ENCODE measurements around the gene LRRC32.
A peak's percentile ranks its signal among the peaks of the same experiment; 100 is the strongest.

Gene LRRC32, protein sequence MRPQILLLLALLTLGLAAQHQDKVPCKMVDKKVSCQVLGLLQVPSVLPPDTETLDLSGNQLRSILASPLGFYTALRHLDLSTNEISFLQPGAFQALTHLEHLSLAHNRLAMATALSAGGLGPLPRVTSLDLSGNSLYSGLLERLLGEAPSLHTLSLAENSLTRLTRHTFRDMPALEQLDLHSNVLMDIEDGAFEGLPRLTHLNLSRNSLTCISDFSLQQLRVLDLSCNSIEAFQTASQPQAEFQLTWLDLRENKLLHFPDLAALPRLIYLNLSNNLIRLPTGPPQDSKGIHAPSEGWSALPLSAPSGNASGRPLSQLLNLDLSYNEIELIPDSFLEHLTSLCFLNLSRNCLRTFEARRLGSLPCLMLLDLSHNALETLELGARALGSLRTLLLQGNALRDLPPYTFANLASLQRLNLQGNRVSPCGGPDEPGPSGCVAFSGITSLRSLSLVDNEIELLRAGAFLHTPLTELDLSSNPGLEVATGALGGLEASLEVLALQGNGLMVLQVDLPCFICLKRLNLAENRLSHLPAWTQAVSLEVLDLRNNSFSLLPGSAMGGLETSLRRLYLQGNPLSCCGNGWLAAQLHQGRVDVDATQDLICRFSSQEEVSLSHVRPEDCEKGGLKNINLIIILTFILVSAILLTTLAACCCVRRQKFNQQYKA

DNA sequence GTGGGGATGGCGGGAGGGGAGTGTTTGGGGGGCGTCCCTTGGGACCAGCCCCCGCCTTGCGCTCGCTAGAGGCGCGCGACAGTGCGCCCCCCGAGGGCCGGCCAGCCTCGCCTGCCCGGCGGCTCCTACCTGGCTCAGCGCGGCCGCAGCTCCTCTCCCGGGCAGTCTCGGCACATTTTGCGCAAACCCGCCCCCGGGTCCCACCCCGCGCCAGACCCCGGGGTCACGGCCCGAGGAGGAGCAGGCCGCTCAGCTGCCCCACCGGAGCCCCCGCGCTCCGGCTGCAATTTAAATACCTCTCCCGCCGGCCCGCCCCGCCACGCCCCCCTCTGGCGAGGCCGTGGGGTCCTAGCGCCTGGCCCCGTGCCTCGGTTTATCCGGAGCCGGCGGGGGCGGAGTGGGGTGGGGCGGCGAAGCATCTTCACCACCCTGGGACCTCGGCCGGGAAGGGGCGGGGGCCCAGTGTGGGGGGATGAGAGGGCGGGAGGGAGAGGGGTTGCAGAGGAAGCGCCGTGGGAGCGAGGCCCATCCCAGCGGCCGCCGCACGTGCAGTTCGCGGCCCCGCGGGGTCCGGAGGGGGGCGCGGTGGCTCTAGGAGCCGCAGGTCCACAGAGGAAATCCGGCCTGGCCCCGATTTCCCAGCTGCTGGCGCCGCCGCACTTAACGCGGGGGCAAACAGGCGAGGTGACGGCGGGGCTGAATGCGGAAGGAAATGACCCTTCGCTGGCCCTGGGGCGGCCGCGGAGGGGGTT is at the start of gene LRRC32:
Gene LRRC32 (minus strand): TSS at position 263 of the 752 bp plus-strand sequence. CDS start 4,793 bp downstream, outside the sequence.
- TF ChIP-seq, protein P1, sequence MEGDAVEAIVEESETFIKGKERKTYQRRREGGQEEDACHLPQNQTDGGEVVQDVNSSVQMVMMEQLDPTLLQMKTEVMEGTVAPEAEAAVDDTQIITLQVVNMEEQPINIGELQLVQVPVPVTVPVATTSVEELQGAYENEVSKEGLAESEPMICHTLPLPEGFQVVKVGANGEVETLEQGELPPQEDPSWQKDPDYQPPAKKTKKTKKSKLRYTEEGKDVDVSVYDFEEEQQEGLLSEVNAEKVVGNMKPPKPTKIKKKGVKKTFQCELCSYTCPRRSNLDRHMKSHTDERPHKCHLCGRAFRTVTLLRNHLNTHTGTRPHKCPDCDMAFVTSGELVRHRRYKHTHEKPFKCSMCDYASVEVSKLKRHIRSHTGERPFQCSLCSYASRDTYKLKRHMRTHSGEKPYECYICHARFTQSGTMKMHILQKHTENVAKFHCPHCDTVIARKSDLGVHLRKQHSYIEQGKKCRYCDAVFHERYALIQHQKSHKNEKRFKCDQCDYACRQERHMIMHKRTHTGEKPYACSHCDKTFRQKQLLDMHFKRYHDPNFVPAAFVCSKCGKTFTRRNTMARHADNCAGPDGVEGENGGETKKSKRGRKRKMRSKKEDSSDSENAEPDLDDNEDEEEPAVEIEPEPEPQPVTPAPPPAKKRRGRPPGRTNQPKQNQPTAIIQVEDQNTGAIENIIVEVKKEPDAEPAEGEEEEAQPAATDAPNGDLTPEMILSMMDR (IDR thresholded peaks at IDR 0.05; ENCODE audit: extremely low read depth, missing control alignments): no peak
- peak; percentile 69 for DNase-seq (ENCODE audit: low spot score)

DNA sequence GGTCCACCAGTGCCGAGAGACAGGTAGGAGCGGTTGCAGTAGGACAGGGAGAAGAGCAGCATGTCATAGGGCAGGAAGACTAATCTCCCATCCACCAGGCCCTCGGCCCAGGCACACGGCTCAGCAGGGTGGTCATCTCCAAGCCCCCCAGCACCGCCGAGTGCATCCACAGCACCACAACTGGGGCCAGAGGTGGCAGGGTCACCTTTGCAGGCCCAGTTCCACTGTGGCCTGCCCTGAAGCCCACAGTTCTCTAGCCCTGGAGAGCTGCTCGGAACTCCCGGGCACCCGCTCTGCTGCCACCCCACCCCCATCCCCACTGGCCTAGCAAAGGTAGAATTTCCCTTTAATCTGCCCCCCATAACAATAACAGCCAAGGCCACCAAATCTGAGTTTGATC is 49.1 kb upstream of the LRRC32 start:
- TF ChIP-seq, protein P1 (IDR thresholded peaks at IDR 0.05; ENCODE audit: extremely low read depth, missing control alignments): no peak

DNA sequence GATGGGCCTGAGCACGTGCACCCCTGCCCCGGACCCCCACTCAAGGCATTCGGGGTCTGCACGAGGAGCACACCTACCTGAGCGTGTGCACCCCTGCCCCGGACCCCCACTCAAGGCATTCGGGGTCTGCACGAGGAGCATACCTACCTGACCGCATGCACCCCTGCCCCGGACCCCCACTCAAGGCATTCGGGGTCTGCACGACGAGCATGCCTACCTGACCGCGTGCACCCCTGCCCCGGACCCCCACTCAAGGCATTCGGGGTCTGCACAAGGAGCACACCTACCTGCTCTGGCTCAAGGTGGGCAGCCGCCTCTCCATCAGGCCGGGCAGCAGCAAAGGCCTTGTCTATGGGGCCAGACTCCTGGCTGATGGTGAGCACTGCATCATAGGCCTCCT is 48.7 kb upstream of the LRRC32 start:
- TF ChIP-seq, protein P1 (IDR thresholded peaks at IDR 0.05; ENCODE audit: extremely low read depth, missing control alignments): no peak
- no peak for DNase-seq (ENCODE audit: low spot score)

More for the DNA sequence above, 49.1 kb upstream of the LRRC32 start:
- no peak for DNase-seq (ENCODE audit: low spot score)

DNA sequence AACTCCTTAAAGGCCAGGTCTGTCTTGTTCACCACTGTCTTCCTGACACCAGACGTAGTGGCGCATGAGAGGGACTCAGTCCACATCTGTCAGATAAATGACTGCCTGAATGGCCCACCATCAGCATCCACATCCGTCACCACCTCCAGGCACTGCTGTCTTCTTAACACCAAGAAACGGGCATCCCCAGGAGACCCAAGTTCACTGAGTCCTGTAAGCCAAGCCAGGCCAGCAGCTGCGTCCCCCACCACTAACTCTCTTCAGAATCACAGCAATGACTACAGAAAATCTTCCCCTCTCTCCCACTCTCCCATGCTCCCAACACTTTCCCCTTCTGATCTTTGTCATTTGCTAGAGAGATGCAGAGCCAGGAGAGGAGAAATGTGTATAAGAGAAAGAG is 47.3 kb upstream of the LRRC32 start:
- TF ChIP-seq, protein P1 (IDR thresholded peaks at IDR 0.05; ENCODE audit: extremely low read depth, missing control alignments): no peak
- no peak for DNase-seq (ENCODE audit: low spot score)

DNA sequence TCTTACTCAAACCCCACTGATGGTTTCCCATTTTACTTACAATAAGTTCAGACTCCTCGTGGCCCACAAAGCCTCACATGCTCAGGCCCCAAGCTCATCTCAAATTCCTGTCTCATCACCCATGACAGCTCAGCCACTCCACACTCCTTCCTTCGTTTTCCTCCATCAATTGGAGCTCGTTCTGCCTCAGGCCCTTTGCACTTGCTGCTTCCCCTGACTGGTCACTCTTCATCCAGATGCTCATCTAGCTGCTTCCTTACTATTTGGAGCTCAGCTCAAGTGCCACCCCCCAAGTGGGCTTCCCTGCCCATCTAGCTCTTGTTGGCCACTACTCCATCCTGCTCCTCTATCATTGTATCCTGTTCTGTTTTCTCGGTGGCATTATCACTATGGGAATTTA is 46.8 kb upstream of the LRRC32 start:
- no peak for DNase-seq (ENCODE audit: low spot score)
- TF ChIP-seq, protein P1 (IDR thresholded peaks at IDR 0.05; ENCODE audit: extremely low read depth, missing control alignments): no peak

DNA sequence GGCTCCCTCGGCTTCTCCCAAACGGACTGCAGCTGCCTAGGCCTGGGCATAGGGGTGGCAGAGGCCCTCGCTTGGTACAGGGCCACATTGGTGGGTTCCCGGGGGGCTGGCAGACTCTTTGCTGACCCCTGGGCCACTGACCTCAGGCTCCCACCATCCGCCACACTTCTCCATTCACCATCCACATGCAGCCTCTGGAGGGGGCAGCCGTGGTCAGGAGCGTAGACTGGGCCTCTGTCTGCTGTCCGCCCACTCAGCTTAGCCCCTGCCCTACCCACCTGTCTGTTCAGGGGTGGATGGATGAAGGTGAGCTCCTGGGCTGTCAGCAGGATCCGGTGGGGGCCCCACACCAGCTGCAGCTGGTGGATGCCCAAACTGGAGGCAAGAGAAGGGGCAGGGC is 45.7 kb upstream of the LRRC32 start:
- TF ChIP-seq, protein P1 (IDR thresholded peaks at IDR 0.05; ENCODE audit: extremely low read depth, missing control alignments): no peak
- DNase-seq (ENCODE audit: low spot score): no peak
